GM21447 (cell line): ENCODE data around the gene FUZ.

Experiments used
- ATAC-seq: cut with Tn5 transposase; IDR thresholded peaks from one replicate; pipeline ENCODE4 v1.9.1; 2021; ENCODE audit not compliant: unreplicated experiment

FUZ gene

GRCh38 chr19:49761249-49761624 is 51.9 kb downstream of the FUZ start:
- ATAC-seq = no peak

- no peak for ATAC-seq
Observed at GRCh38 chr19:49758292-49758691, 54.8 kb downstream of the FUZ start.
